ENCODE results near the gene AKAP6. TPM values are rescaled to one million over a fixed set of nuclear protein-coding genes. Genes with fewer than 3 reads are reported as not detected.

The AKAP6 gene
- total and polyA plus RNA-seq, 10 of the 15 experiments (the other 5 are each of a cell fraction or from before 2014, with no cell fraction given), result 0.35 to 5.9 (median 2.2) TPM

- TF ChIP-seq CEBPZ (IDR thresholded peaks at IDR 0.05; ENCODE audit: low read depth, low read length), result no peak
- TF ChIP-seq CTCF (IDR thresholded peaks at IDR 0.05 in 2 of 3, conservative IDR thresholded peaks at IDR 0.05 in 1 of 3; ENCODE audit: control insufficient read depth in 2 of 3, extremely low read depth in 1 of 3, insufficient read depth in 1 of 3, low read depth in 3 of 3, low read length in 3 of 3), result no peak
- no peak for TF ChIP-seq NR2F1 (conservative IDR thresholded peaks at IDR 0.05)
- TF ChIP-seq JUND (IDR thresholded peaks at IDR 0.05; ENCODE audit: low read depth, low read length), result no peak
- no peak for TF ChIP-seq NR2C1 (IDR thresholded peaks at IDR 0.05)
Observed at GRCh38 chr14:32468955-32469354, 139.9 kb downstream of the AKAP6 start (continued).
